RWPE1 (cell line): ENCODE measurements around the gene SIRT5.

ENCODE experiments used
- CTCF ChIA-PET: fragments of 350-600 bp; sonication (Branson Sonifier 250); formaldehyde crosslinking; extraction: SDS; loops from one replicate; lab custom pipeline; 2021; lab: Yijun Ruan, JAX
- POLR2A ChIA-PET: fragments of 400-600 bp; formaldehyde crosslinking; extraction: SDS; loops from one replicate; lab custom pipeline; 2020; ENCODE audit warnings: antibody characterized with exemption; ENCODE audit not compliant: low non-redundant PET; lab: Yijun Ruan, JAX
- DNase-seq: peaks from one replicate; pipeline ENCODE4 v3.0.0; 2012; ENCODE audit warnings: low spot score
- H3K27ac ChIP-seq: fragments of 450-650 bp; 2 replicates; pipeline ENCODE4 v1.5.1; 2017
- CTCF ChIP-seq: fragments of 450-650 bp; conservative IDR thresholded peaks from 2 replicates; pipeline ENCODE4 v1.5.1; 2017; ENCODE audit warnings: low read depth, mild to moderate bottlenecking

SIRT5 gene

GRCh38 chr6:13563009-13563408, 11.4 kb upstream of the SIRT5 start:
- CTCF ChIA-PET = no interaction called here
- no peak overlapping the region for H3K27ac ChIP-seq
- POLR2A ChIA-PET = no interaction called here
- no peak for DNase-seq
- no peak for TF ChIP-seq CTCF

GRCh38 chr6:13565921-13566320, 8.5 kb upstream of the SIRT5 start:
- no peak overlapping the region for H3K27ac ChIP-seq
- no peak for TF ChIP-seq CTCF
- ChIA-PET POLR2A (no interaction called here), CTCF (interaction anchor here (0.7 kb wide), 1 partner anchor 630 kb away, joined by 4 read pairs; no protein-coding TSS in a partner anchor)
- no peak for DNase-seq

GRCh38 chr6:13566500-13566899, 7.9 kb upstream of the SIRT5 start:
- POLR2A ChIA-PET = no interaction called here
- H3K27ac ChIP-seq = no peak overlapping the region
- CTCF ChIA-PET = no interaction called here
- no peak for DNase-seq
- TF ChIP-seq CTCF = no peak

GRCh38 chr6:13568970-13569369, 5.4 kb upstream of the SIRT5 start:
- DNase-seq = no peak
- ChIA-PET CTCF (interaction anchor here (1.0 kb wide), 1 partner anchor 13 kb away, joined by 3 read pairs; no protein-coding TSS in a partner anchor), POLR2A (no interaction called here)
- no peak overlapping the region for H3K27ac ChIP-seq
- TF ChIP-seq CTCF = no peak

GRCh38 chr6:13572240-13572639, 2.2 kb upstream of the SIRT5 start:
- ChIA-PET POLR2A (no interaction called here), CTCF (no interaction called here)
- DNase-seq = no peak
- H3K27ac ChIP-seq = no peak overlapping the region
- no peak for TF ChIP-seq CTCF

GRCh38 chr6:13572951-13573654, 1.3 kb upstream of the SIRT5 start:
- ChIA-PET CTCF (interaction anchor here (0.7 kb wide), 1 partner anchor 341 kb away, joined by 4 read pairs; no protein-coding TSS in a partner anchor), POLR2A (interaction anchor here (0.9 kb wide), 1 partner anchor 11 kb away, joined by 3 read pairs; no protein-coding TSS in a partner anchor)
- no peak for TF ChIP-seq CTCF
- no peak for DNase-seq
- peak overlapping the region; percentile 97 for H3K27ac ChIP-seq
